HG02885 (cell line): ENCODE results near the gene SRSF6.
A peak's percentile ranks its signal among the peaks of the same experiment; 100 is the strongest.
"Not testable (repeated sequence)": the region's sequence is repeated elsewhere in the genome, so short reads cannot be mapped to it uniquely, and the experiment has no call there.

Experiments used
- ATAC-seq: cut with Tn5 transposase; IDR thresholded peaks from one replicate; pipeline ENCODE4 v1.9.1; 2021; ENCODE audit warnings: mild to moderate bottlenecking; ENCODE audit not compliant: unreplicated experiment, poor library complexity

The SRSF6 gene

GRCh38 chr20:43472671-43473380, 15.1 kb downstream of the SRSF6 start:
- no peak for ATAC-seq

DNA sequence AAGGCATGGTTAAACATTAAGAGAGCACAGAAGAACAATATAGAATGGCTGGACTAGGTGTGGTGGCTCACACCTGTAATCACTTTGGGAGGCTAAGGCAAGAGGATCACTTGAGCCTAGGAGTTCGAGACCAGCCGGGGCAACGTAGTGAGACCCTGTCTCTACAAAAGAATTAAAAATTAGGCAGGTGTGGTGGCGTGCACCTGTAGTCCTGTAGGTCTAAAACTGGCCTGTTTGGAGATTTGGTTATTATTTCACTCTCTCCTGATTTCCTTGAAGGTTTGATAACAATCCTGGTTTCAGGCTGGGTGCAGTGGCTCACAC, 15.6 kb downstream of the SRSF6 start:
- ATAC-seq: no peak

GRCh38 chr20:43477193-43477592, 19.5 kb downstream of the SRSF6 start:
- no peak for ATAC-seq

DNA sequence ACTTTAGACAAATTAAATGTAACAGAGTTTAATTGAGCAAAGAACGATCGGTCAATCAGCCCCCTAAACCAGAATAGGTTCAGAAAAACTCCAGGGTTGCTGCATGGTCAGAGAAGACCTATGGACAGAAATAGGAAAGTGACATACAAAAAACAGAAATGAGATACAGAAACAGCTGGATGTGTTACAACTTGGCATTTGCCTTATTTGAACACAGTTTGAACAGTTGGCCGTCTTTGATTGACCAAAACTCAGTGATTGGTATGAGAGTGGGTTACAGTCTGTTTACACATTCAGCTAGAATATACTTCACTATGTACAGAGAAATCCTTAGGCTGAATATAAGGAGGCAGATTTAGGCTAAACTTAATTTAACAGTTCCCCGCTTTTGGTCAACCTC, 19.9 kb downstream of the SRSF6 start:
- ATAC-seq: no peak

DNA sequence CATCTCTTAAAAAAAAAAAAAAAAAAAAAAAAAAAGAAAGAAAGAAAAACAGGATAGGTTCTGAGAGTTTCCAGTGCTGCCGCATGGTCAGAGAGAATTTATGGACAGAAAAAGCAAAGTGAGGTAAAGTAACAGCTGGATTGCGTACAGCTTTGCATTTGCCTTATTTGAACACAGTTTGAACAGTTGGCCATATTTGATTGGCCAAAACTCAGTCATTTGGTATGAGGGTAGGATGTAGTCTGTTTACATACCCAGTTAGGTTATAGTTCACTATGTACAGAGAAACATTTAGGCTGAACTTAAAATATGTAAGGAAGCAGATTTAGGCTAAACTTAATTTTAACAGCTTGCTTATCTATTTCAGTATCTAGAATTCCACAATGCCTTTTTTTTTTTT, 32.3 kb downstream of the SRSF6 start:
- ATAC-seq: no peak

GRCh38 chr20:43492101-43492500, 34.4 kb downstream of the SRSF6 start:
- peak; percentile 92 for ATAC-seq

DNA sequence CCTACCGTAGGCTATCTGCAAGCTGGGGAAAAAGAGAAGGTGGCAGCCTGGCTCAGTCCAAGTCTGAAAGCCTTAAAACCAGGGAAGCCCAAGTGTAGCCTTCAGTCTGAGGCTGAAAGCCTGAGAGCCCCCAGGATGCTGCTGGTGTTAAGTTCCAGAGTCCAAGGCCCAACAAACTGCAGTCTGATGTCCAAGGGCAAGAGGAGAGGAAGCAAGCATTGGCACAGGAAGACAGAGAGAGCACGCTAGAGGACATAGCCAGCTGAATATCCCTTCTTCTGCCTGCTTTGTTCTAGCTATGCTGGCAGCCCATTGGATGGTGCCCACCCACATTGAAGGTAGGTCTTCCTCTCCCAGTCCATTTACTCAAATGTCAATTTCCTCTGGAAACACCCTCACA, 37.7 kb downstream of the SRSF6 start:
- ATAC-seq: no peak

- not testable (repeated sequence) for ATAC-seq
Observed at GRCh38 chr20:43502021-43502420, 44.3 kb downstream of the SRSF6 start.

GRCh38 chr20:43506238-43506637, 48.5 kb downstream of the SRSF6 start:
- ATAC-seq: no peak

DNA sequence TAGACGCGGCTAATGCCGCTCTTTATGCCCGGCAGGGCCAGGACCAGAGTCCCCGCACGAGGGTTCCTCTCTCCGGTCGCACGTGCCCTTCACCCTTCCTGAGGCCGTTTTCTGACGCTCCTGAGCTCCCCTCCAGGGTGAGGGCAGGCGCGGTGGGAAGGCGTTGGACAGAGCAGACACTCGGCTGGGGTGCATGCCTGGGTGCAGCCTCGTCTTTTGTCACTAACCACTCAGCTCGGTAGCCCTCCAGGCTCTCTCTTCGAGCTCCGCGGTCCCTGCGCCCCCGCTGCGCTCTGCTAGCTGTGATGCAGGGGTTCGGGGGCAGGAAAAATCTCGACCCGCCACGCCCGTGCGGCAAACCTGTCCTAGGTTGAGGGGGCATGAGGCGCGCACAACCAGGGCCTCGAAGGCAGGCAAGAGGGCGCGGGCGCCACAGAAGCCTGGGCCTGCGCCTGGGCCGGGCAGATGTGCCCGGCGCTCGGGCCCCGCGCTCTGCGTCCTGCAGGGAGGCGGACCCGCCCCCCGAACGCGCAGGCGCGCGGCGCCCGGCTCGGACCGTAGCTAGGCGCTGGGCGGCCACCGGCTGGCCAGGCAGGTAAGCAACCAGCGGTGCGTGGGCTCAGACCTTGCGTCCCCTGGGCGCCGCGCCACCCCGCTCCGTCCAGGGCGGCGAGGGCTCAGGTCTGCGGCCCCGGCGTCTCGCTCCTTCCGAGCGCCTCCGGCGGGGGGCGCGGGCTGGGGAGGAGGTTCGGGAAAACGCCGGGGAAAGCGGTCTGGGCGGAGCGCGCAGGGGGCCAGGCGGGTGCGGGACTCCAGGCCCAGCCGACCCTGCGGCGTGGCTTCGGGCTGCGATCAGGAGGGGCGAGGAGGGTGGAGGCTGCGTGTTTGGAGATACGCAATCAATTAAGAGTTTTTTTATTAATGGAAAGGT, 49.7 kb downstream of the SRSF6 start, which contains the start of gene L3MBTL1:
L3MBTL1 (plus strand) TSS at position 548 of the 931 bp plus-strand sequence. CDS start 5,807 bp downstream, outside the sequence.
- ATAC-seq: no peak

DNA sequence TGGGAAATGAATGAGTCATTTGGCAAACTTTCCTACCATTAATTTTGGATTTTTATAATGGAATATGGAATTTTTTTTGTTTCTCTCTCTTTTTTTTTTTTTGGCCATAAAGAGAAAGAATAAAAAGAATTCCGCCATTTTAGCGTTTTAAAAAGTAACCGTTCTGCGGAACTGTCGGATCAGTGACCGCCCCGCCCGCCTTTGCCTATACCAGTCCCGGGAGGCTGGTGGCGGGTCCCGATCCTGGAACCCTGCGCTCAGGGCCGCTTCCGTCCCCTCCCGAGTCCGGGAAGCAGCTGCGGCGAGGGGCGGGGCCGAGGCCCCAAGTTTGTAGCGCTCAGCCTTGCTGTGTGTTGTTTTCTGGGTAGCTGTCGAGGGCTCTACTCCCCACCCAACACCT, 50.4 kb downstream of the SRSF6 start:
- ATAC-seq: no peak

- ATAC-seq: no peak
Observed at GRCh38 chr20:43508604-43509040, 50.9 kb downstream of the SRSF6 start.

DNA sequence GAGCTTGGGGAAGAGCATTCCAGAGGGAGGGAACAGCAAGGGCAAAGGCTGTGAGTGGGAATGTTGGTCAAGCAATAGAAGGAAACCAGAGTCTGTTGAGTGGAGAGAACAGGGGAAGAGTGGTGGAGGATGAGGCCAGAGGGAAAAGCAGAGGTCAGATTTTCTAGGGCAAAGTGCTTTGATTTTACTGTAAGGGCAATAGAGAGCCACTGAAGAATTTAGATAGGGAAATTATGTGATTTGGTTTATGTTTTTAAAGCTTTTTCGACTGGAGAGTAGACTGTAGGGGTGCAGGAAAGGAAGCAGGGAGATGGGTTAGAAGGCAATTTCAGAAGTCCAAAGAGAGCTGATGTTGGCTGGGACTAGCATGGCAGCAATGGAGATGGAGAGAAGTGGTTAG, 54.2 kb downstream of the SRSF6 start:
- ATAC-seq: no peak

- ATAC-seq: peak; percentile 6
Observed at GRCh38 chr20:43513372-43513930, 55.8 kb downstream of the SRSF6 start.
